CD14-positive monocyte (primary cell): ENCODE data around the gene CES4A. TPM values are rescaled to one million over a fixed set of nuclear protein-coding genes. Genes with fewer than 3 reads are reported as not detected.
A peak's percentile ranks its signal among the peaks of the same experiment; 100 is the strongest.

Experiments used
- DNase-seq, 3 donors: peaks; one replicate each; pipeline ENCODE4 v3.0.0-alpha.2; 2011 to 2022
- H2AFZ ChIP-seq: 2 replicates; pipeline ENCODE4 v1.6.0; 2012; ENCODE audit warnings: mild to moderate bottlenecking, low read depth, low read length, inconsistent platforms; ENCODE audit not compliant: insufficient read depth, poor library complexity, severe bottlenecking
- H3K27ac ChIP-seq, 2 donors: 1 replicate in 1 of 2; 2 replicates in 1 of 2; pipeline ENCODE4 v1.5.1; 2012 to 2013; ENCODE audit warnings: low read length in 2 of 2, control low read depth in 1 of 2, inconsistent platforms in 1 of 2, low read depth in 1 of 2, mild to moderate bottlenecking in 1 of 2
- H3K27me3 ChIP-seq, 2 donors: one replicate each; pipeline versions ENCODE4 v1.6.0 to v1.6.1; 2011 to 2013; ENCODE audit warnings: low read length in 2 of 2; ENCODE audit not compliant: control insufficient read depth in 2 of 2, insufficient read depth in 2 of 2
- H3K36me3 ChIP-seq, 2 donors: replicated peaks in 1 of 2; 1 replicate in 1 of 2; 2 replicates in 1 of 2; pipeline versions ENCODE4 v1.5.1 to v1.6.1; 2012 to 2013; ENCODE audit warnings: low read length in 2 of 2, control low read depth in 1 of 2, inconsistent platforms in 1 of 2, mild to moderate bottlenecking in 1 of 2; ENCODE audit not compliant: insufficient read depth in 2 of 2, control insufficient read depth in 1 of 2
- H3K4me1 ChIP-seq, 2 donors: 1 replicate in 1 of 2; 2 replicates in 1 of 2; pipeline versions ENCODE4 v1.5.1 to v1.6.1; 2012 to 2013; ENCODE audit warnings: low read length in 2 of 2, control low read depth in 1 of 2, inconsistent platforms in 1 of 2, mild to moderate bottlenecking in 1 of 2, moderate library complexity in 1 of 2; ENCODE audit not compliant: insufficient read depth in 2 of 2, control insufficient read depth in 1 of 2
- H3K4me2 ChIP-seq: replicated peaks from 2 replicates; pipeline ENCODE3; 2012; ENCODE audit warnings: low read length, moderate library complexity, mild to moderate bottlenecking; ENCODE audit not compliant: poor library complexity, severe bottlenecking; ENCODE audit errors: extremely low read depth
- H3K4me3 ChIP-seq, 3 experiments: fragments of 200-600 bp in 1 of 3; sonication (generic) in 1 of 3; replicated peaks in 1 of 3; 1 replicate in 2 of 3; 2 replicates in 1 of 3; pipeline ENCODE4 v1.5.1; 2011 to 2013; ENCODE audit warnings: low read length in 3 of 3, mild to moderate bottlenecking in 3 of 3, control low read depth in 2 of 3, low read depth in 2 of 3, inconsistent platforms in 1 of 3, moderate library complexity in 1 of 3
- H3K79me2 ChIP-seq: 2 replicates; pipeline ENCODE4 v1.6.0; 2012; ENCODE audit warnings: mild to moderate bottlenecking, control low read depth, inconsistent platforms, low read length, moderate library complexity; ENCODE audit not compliant: insufficient read depth
- H3K9ac ChIP-seq: 2 replicates; pipeline ENCODE4 v1.6.0; 2017; ENCODE audit warnings: low read length, mild to moderate bottlenecking; ENCODE audit not compliant: insufficient read depth, poor library complexity, severe bottlenecking
- H3K9me3 ChIP-seq, 2 donors: replicated peaks in 1 of 2; 1 replicate in 1 of 2; 2 replicates in 1 of 2; pipeline versions ENCODE4 v1.5.1 to v1.6.1; 2012 to 2013; ENCODE audit warnings: low read length in 2 of 2, control low read depth in 1 of 2; ENCODE audit not compliant: control insufficient read depth in 1 of 2, insufficient read depth in 1 of 2
- H4K20me1 ChIP-seq: 2 replicates; pipeline ENCODE4 v1.6.0; 2012; ENCODE audit warnings: mild to moderate bottlenecking, low read length, control low read depth, moderate library complexity; ENCODE audit not compliant: insufficient read depth
- H3K27ac Mint-ChIP-seq, 7 donors: one replicate each; pipeline ENCODE4 v1.8.0; 2020; ENCODE audit warnings: mild to moderate bottlenecking in 7 of 7, mixed read lengths in 7 of 7, moderate library complexity in 6 of 7, inconsistent platforms in 2 of 7
- H3K27me3 Mint-ChIP-seq, 3 donors: one replicate each; pipeline ENCODE4 v1.8.0; 2021 to 2022; ENCODE audit warnings: low read depth in 3 of 3, mild to moderate bottlenecking in 3 of 3, mixed read lengths in 3 of 3, moderate library complexity in 3 of 3, inconsistent platforms in 1 of 3
- H3K36me3 Mint-ChIP-seq, 2 donors: one replicate each; pipeline ENCODE4 v1.8.0; 2020; ENCODE audit warnings: mixed read lengths in 2 of 2, inconsistent platforms in 1 of 2, mild to moderate bottlenecking in 1 of 2
- H3K4me1 Mint-ChIP-seq: one replicate; pipeline ENCODE4 v1.8.0; 2020; ENCODE audit warnings: mild to moderate bottlenecking, mixed read lengths
- H3K4me3 Mint-ChIP-seq, 2 donors: one replicate each; pipeline ENCODE4 v1.8.0; 2020; ENCODE audit warnings: mild to moderate bottlenecking in 2 of 2, mixed read lengths in 2 of 2, moderate library complexity in 1 of 2
- H3K9me3 Mint-ChIP-seq, 7 donors: one replicate each; pipeline ENCODE4 v1.8.0; 2020 to 2022; ENCODE audit warnings: mixed read lengths in 7 of 7, mild to moderate bottlenecking in 6 of 7, moderate library complexity in 6 of 7, inconsistent platforms in 2 of 7
- WGBS: methylation state at CpG from one replicate; pipeline ENCODE4 v1.1.5; 2013; ENCODE audit warnings: missing lambda C conversion rate; ENCODE audit not compliant: insufficient coverage; 5-methylcytosine and 5-hydroxymethylcytosine counted together
- intact Hi-C, 2 donors: fragments of 100-400 bp; cut with micrococcal nuclease; formaldehyde crosslinking; loops; one replicate each; pipeline versions ENCODE4 v1.15.0 to v1.15.1; 2023
- polyA plus RNA-seq, 3 donors: library from polyadenylated mRNA; depleted of rRNA in 1 of 3; unstranded in 2 of 3; stranded (reverse) in 1 of 3; fragments of 300-500 nt in 2 of 3; fragments of >200 nt in 1 of 3; fragmentation: Illumina TruSeq in 2 of 3; gene quantifications; 1 replicate in 2 of 3; 2 replicates in 1 of 3; pipeline ENCODE4 v1.2.3, GENCODE V29; 2012 to 2021
- TF ChIP-seq, protein P1 (sequence below): fragments of 200-600 bp; IDR thresholded peaks from one replicate; pipeline ENCODE4 v1.8.0; 2022; ENCODE audit warnings: antibody characterized with exemption, mild to moderate bottlenecking

Gene CES4A
- polyA plus RNA-seq, 3 donors, result 3.3 to 47.6 (median 4.1) TPM

DNA sequence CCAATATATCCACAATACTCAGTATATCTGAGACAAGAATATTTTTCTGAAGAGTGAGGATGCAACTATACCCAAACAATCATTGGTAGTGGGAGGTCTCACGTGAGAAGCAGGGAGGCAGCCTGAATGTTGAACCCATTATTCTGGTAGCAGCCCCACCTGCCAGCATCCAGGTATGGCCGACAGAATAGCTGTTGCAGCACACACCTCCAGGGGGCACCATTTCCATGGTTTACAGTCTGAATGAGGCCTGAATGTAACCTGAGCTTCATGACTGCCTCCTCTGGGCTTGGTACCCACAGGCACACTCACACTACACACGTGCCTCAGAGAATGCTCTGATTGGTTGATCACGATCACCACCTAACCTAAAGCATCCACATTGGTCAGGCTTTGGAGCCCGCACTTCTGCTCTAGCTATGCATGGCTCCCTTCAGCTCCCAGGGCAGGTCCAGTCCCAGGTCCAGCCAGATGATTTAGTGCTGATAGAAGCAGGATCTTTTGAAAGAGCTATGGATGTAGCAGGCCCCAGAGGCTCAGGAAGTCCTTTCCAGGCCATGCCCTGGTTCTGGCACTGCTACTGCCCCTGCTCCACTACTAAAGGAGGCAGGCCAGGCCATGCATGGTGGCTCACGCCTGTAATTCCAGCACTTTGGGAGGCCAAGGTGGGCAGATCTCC is 29.6 kb downstream of the CES4A start:
- Histone ChIP-seq H3K27me3 (peaks cover 14 to 28% of the 10 kb centered on the region in 2 donors), H3K27ac (no peak overlapping the region), H3K4me3 (no peak overlapping the region), H3K4me2 (no peak overlapping the region), H3K9ac (no peak overlapping the region), H3K79me2 (no peaks in the 10 kb centered on the region), H3K36me3 (no peaks in the 10 kb centered on the region), H2AFZ (no peak overlapping the region), H3K9me3 (peaks cover 0 to 7% of the 10 kb centered on the region in 2 donors), H4K20me1 (no peaks in the 10 kb centered on the region), H3K4me1 (peaks cover 8 to 14% of the 10 kb centered on the region in 2 donors)
- Mint-ChIP-seq H3K4me1 (peaks cover 13% of the 10 kb centered on the region), H3K27me3 (peaks cover 34 to 38% (median 35%) of the 10 kb centered on the region in 3 donors), H3K27ac (no peak overlapping the region), H3K9me3 (peaks cover 0 to 7% (median 2%) of the 10 kb centered on the region in 7 donors), H3K4me3 (no peak overlapping the region), H3K36me3 (peaks cover 0 to 3% of the 10 kb centered on the region in 2 donors)
- intact Hi-C loops, result loop anchor here (5.0 kb wide), 1 partner anchor 139 kb away; the partner anchor contains the start of genes FBXL8 (in 2 of the 2) and TRADD (in 2 of the 2)
- DNase-seq, result peak; percentile 59 to 78 (median 72)
- TF ChIP-seq, protein P1, sequence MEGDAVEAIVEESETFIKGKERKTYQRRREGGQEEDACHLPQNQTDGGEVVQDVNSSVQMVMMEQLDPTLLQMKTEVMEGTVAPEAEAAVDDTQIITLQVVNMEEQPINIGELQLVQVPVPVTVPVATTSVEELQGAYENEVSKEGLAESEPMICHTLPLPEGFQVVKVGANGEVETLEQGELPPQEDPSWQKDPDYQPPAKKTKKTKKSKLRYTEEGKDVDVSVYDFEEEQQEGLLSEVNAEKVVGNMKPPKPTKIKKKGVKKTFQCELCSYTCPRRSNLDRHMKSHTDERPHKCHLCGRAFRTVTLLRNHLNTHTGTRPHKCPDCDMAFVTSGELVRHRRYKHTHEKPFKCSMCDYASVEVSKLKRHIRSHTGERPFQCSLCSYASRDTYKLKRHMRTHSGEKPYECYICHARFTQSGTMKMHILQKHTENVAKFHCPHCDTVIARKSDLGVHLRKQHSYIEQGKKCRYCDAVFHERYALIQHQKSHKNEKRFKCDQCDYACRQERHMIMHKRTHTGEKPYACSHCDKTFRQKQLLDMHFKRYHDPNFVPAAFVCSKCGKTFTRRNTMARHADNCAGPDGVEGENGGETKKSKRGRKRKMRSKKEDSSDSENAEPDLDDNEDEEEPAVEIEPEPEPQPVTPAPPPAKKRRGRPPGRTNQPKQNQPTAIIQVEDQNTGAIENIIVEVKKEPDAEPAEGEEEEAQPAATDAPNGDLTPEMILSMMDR, result peak; percentile 61
- 42% methylated on average over 5 of the region's 6 CpGs for WGBS

DNA sequence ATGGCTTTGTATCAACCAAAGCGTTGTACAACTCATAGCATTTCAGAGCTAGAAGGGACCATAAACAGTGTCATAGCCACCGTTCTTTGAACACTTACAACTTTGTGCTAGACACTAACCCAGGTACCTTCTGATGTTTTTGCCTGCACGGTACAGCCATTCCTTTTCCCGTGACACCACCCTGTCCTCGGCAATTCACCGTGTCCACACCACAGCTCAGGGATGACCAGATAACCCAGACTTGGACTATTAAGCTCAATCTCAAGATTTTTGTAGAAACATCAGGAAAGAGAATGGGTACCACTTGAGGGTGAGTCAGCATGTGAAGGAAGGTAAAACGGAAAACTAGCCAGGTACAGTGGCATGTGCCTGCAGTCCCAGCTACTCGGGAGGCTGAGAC is 30.8 kb downstream of the CES4A start:
- peaks cover 0 to 4% (median 0%) of the 10 kb centered on the region in 7 donors for H3K9me3 Mint-ChIP-seq

More for the DNA sequence above, 30.8 kb downstream of the CES4A start:
- Mint-ChIP-seq H3K27me3 (peaks cover 24 to 31% (median 26%) of the 10 kb centered on the region in 3 donors), H3K4me3 (no peak overlapping the region), H3K36me3 (peaks cover 0 to 3% of the 10 kb centered on the region in 2 donors), H3K27ac (no peak overlapping the region), H3K4me1 (peaks cover 10% of the 10 kb centered on the region)
- intact Hi-C loops, result loop anchor here (5.0 kb wide), 1 partner anchor 138 kb away; the partner anchor contains the start of genes FBXL8 (in 2 of the 2) and TRADD (in 2 of the 2)
- Histone ChIP-seq H3K79me2 (no peaks in the 10 kb centered on the region), H3K9me3 (no peaks in the 10 kb centered on the region), H2AFZ (no peak overlapping the region), H3K27ac (no peak overlapping the region), H3K4me1 (peaks cover 3 to 5% of the 10 kb centered on the region in 2 donors), H3K4me3 (no peak overlapping the region), H3K4me2 (no peak overlapping the region), H4K20me1 (no peaks in the 10 kb centered on the region), H3K36me3 (no peaks in the 10 kb centered on the region), H3K27me3 (peaks cover 9 to 18% of the 10 kb centered on the region in 2 donors), H3K9ac (no peak overlapping the region)
- TF ChIP-seq, protein P1, result no peak
- WGBS, result 93% methylated on average over 4 of the region's 8 CpGs
- DNase-seq, result no peak
